A549 treated with ZK216348 at 1 μM for 4 hours (cell line): ENCODE data around the gene CCDC160. TPM values are rescaled to one million over a fixed set of nuclear protein-coding genes. Genes with fewer than 3 reads are reported as not detected.

Experiments used
- total RNA-seq: library from RNA; stranded (reverse); fragments of 200-300 nt; extraction: Qiagen RNA extraction; gene quantifications from 5 replicates; pipeline ENCODE4 v1.2.3, GENCODE V29; 2022; ENCODE audit warnings: low read depth

The CCDC160 gene
- total RNA-seq, result not detected in 5 replicates

DNA sequence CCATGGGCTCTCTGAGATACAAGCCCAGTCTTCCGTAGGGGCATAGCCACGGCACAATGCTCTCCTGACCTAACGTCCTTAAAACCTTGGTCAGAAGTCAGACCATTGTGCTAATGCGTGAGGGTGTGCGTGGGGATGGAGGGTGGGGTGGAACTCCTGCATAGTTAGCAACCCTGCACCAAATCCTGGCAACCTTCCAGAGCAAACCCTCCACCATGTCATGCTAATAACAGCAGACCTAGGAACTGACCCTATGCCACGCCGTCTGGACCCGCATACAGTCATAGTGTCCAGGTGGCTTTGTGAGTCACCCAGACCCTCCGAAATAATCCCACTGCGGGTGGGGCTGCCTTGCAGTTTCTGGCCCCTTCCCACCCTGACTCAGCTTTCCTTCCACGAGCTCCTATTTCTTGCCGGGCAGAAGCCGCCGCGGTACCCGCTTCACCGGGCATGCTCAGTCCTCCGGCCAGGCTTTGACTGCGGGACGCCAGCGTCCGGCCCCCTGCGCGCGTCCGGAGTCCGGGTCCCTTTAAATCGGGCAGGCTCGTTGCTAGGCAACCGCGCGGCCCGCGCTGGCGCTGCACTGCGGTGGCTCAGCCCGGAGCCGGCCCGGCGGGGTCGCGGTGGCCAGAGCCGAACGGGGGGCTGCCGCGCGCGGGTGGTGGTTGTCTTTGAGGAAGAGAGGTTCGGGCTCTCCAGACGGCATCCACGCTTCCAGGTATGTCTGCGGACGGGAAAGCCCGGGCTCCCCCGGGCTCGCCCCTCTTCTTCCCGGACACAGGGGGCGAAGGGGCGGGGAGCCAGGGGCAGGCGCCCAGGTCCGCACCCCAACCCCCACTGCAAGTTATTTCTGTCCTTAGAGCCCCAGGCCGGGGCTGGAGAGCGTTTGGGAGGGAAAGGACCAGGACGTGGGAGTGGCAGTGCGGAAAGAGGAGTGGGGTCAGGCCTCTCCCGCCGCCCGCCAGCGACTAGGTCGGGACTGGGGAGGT is at the start of gene CCDC160:
CCDC160 (plus strand) TSS at position 557 of the 989 bp plus-strand sequence. CDS start 7,619 bp downstream, outside the sequence.

Other genes with a start within 250 kb of the CCDC160 start
- gene PHF6, start 136.1 kb downstream of the CCDC160 start, total RNA-seq, result 5.9 to 16.3 TPM (median 13.7 TPM) in 5 replicates
- gene HPRT1, start 223.0 kb downstream of the CCDC160 start, total RNA-seq, result 91.5 to 156 TPM (median 102 TPM) in 5 replicates